H7 (cell line): Measurements from ENCODE around the gene TMED3. TPM values are rescaled to one million over a fixed set of nuclear protein-coding genes. Genes with fewer than 3 reads are reported as not detected.

Experiments
- DNase-seq: peaks from one replicate; pipeline ENCODE4 v3.0.0; 2012
- H3K27me3 ChIP-seq: 2 replicates; pipeline ENCODE4 v1.6.0; 2011; ENCODE audit warnings: mild to moderate bottlenecking, low read length; ENCODE audit not compliant: control insufficient read depth, insufficient read depth
- H3K36me3 ChIP-seq: replicated peaks from 2 replicates; pipeline ENCODE4 v1.5.1; 2011; ENCODE audit warnings: low read length; ENCODE audit not compliant: control insufficient read depth, insufficient read depth
- H3K4me3 ChIP-seq: 2 replicates; pipeline ENCODE4 v1.5.1; 2011; ENCODE audit warnings: low read depth, mild to moderate bottlenecking, control low read depth, low read length, moderate library complexity; ENCODE audit not compliant: insufficient read depth
- total RNA-seq: library from RNA; depleted of rRNA; stranded (reverse); fragments of >200 nt; shearing (Covaris generic); gene quantifications from 2 replicates; pipeline ENCODE4 v1.2.3, GENCODE V29; 2014; rRNA removed

The TMED3 gene
- total RNA-seq: 65.7 and 71.8 TPM in 2 replicates

DNA sequence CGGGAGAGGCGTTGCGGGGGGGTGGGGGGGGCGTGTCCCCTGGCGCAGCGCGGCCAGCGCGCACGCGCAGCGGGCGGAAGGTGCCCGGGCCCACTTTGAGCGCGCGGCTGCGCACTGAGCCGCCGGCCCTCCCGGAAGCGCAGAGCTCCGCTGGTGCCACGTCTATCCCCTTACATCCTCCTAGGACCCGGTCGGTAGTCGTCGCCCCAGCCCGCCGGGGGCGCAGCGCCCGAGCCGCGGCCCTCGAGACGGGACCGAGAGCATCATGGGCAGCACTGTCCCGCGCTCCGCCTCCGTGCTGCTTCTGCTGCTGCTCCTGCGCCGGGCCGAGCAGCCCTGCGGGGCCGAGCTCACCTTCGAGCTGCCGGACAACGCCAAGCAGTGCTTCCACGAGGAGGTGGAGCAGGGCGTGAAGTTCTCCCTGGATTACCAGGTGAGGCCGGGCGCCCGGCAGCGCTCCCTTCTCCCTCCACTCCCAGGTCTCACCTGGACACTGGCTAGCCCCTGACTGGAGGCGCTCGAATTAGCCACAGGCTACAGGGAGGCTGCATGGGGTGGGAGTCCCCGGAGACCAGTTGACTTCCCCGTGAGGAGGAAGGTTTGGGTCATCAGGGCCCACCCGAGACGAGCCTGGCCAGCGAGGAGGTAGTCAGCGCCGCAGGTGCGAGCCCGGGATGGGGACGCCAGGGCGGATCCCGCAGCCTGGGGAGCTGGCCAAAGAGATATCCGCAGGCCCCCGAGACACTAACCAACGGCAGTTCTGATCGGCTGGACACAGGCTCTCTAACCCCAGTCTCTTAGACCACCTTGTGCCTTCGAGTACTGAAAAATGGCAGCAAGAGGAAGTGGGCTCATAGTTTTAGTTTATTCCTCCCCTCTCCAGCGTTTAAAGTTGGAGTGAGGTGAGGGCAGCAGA lies at the start of gene TMED3:
TSS of gene TMED3 (plus strand) at position 128 of the 916 bp plus-strand sequence. CDS start at position 266, 138 bp downstream.
- peak; percentile 98 for DNase-seq
- H3K36me3 ChIP-seq: peaks cover 20% of the 10 kb centered on the region
- H3K27me3 ChIP-seq: peaks cover 8% of the 10 kb centered on the region
- H3K4me3 ChIP-seq: peak within 1 kb of the TSS; percentile 88

DNA sequence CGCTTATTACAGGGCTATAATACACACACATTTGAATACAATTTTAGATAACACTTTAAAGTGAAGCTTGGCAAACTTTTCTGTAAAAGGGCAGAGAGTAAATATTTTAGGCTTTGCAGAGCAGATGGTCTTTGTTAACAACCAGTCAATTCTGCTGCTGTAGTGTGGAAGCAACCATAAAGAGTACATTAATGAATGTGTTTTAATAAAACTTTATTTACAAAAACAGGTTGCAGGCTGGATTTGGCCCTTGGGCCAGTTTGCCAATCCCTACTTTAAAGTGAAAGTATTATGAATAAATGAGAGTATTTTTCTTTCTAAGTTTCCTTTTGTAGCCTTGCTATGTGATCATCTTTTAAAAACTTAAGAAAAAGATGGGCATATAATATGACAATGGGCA lies 49.1 kb upstream of the TMED3 start:
- H3K4me3 ChIP-seq: no peak overlapping the region
- no peaks in the 10 kb centered on the region for H3K36me3 ChIP-seq
- no peak for DNase-seq
- no peaks in the 10 kb centered on the region for H3K27me3 ChIP-seq

DNA sequence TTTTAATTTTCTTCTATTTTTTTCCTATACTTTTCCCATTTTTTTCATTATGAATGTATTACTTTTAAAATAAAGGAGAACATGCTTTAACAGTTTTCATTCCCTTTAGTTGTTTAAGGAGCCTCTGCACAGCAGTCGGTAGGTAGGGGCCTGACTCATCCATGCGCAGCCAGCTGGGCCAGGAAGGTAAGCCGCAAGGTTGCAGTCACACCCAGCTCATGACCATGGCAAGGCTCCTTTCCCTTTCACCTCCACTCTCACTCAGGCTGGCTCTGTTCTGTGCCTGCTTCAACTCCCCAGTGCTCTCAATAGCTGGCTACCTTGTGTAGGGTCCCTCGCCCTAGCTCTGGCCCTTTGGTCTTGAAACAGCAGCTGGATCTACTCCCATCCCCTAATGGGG lies 45.7 kb upstream of the TMED3 start:
- Histone ChIP-seq H3K36me3 (no peaks in the 10 kb centered on the region), H3K4me3 (no peak overlapping the region), H3K27me3 (no peaks in the 10 kb centered on the region)
- DNase-seq: no peak

DNA sequence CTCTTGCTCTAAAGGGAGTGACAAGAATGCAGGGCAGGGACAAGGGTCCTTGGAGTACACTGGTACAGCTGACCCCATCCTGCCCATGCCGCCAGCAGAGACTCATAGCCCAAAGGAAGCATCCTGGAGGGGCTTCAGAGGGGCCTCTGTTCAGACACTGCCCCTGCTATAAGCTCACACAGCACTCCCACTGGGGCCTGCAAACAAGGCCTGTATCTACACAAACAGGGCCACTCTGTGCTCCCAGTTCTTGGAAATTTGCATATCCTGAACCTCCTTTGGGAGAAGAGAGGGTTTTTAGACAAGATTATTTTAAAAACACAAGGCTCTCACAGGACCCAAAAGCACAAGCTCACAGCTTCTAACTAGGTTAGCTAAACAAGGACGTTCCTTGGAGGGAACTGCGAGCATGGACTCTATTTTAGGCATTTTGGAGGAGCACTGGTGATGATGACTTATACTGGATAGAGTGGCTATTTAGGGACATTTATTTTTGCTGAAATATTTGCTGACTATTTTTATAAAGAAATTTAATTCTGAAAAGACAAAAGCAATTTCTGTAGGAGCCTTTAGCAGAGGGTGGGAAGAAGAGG lies 44.8 kb upstream of the TMED3 start:
- H3K36me3 ChIP-seq: no peaks in the 10 kb centered on the region
- H3K4me3 ChIP-seq: no peak overlapping the region
- no peak for DNase-seq
- H3K27me3 ChIP-seq: no peaks in the 10 kb centered on the region

DNA sequence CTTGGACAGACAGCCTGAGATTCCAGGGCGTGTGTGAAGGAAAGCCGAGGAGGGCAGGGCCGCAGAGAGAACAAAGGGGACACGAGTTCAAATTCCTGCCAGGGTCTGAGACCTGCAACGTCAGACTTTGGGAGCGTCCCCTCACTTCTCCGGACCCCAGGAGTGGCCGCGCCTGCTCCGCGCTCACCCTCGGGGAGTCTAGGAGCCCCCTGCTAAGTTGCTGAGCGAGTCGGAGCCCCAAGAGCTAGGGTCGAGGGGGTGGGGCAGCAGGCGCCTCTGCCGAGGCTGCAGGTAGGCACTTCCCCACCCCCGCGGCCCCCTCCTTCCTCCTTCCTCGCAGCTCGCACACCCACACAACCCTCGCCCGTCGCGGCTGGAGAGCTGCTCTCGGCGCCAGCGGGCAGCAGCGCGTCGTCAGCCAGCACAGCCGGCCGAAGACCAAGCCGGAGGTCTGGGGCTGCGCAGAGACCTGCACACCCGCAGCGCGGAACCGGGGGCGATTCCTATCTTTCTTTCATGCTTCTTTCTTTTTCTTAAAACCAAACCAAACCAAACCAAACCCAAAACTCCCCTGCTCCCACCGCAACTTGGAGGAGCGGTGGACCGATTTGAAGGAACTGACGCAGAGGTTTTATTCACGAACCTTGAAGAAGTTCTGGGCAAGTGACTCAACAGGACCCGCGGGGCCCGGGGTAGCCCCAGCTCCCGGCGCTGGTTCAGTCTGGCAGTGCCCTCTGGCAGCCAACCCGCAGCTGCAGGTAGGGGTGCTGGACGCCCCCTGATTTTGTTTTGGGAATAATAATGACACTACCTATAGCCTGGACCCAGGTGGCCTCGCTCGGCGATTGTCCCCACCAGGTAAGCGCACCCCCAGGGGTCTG lies 28.3 kb upstream of the TMED3 start, which contains the start of gene ANKRD34C:
TSS of gene ANKRD34C (plus strand) at position 352 of the 881 bp plus-strand sequence. CDS start 10,563 bp downstream, outside the sequence.
- H3K4me3 ChIP-seq: peak within 1 kb of the TSS; percentile 42
- DNase-seq: peak; percentile 74
- H3K36me3 ChIP-seq: no peaks in the 10 kb centered on the region
- peaks cover 40% of the 10 kb centered on the region for H3K27me3 ChIP-seq

DNA sequence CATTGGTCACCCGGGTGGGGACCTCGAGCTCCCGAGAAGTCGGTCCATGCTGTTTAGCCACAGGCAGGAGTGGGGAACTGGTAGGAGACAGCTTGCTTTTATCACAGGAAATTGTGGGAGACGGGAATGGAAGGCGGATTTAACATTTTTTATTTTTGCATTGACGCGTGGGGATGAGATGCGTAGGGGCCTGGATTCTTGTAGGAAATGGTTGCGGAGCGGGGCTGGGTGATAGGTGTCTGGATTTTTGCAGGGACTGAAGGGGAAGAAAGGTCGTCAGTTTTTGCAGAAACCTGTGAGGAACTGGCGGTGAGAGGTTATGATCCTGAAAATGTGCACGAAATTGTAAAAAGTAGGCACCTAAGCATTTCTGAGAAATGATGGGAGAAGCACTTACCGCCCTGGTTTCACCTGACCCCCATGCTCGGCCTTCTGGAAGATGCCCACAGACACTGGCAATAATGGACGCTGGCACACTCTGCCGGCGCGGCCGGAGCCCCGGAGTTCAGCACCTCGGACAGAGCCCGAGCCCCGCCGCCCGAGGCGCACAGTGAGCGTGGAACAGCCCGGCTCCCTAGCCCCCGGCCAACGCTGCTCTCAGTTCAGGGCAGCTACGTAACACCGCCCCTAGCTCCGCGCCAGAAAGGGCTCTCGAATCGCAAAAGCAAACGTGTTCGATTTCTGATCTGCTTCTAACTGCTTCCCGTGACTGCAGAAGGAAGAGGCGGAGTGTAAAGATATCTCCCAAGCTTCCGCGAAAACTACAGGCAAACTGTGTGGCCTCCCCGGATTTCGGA lies 27.5 kb upstream of the TMED3 start:
- H3K27me3 ChIP-seq: peaks cover 40% of the 10 kb centered on the region

DNA sequence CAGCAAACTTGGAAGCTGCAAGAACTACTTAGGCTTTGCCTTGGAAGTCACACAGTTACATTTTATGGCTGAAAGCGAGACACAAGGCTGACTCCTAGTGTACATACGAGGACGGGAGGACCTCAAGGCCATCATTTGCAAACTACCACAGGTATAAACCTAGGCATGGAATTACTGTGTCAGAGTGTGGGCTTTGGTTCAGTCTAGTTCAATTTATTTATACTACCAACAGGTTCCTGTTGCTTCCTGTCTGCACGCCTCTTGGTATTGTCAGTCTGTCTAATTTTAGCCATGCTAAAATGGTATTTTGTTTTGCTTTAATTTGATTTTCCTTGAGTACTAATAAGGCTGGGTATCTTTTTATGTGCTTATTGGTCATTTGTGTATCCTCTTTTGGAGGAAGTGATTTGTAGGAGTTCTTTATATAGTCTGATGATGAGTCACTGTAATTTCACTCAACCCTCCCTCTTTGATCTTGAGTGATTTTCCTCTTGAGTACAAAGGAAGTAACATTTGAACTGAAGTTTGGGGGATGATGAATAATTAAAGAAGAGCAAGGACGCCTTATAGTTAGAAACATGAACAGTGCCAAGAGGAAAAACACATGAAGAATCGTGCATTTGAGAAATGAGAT lies 20.2 kb upstream of the TMED3 start:
- H3K36me3 ChIP-seq: no peaks in the 10 kb centered on the region
- H3K27me3 ChIP-seq: no peaks in the 10 kb centered on the region; the same call in none of the 2 replicates

More for the DNA sequence above, 27.5 kb upstream of the TMED3 start:
- peak; percentile 87 for DNase-seq
- Histone ChIP-seq H3K36me3 (no peaks in the 10 kb centered on the region), H3K4me3 (no peak overlapping the region)

DNA sequence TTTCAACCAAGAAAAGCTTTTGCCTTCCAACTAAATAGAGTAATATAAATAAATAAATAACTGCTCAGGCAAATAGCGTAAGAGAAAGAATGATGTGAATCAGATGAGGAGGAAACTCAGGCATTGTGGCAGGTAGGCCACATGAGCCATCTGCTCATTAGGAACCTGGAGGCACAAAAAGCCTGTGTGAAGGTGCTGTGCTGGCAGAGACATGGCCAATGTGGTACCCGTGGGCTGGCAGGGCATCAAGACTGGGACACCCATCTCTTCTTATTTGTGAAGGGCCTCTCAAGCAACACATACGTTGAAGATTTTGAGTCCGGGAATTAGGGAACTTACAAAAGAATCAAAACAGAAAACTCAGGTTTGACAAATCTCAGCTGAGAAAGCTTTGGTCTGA lies 18.9 kb upstream of the TMED3 start:
- DNase-seq: no peak
- Histone ChIP-seq H3K4me3 (no peak overlapping the region), H3K36me3 (no peaks in the 10 kb centered on the region), H3K27me3 (no peaks in the 10 kb centered on the region; the same call in 1 of the 2 replicates)

More for the DNA sequence above, 20.2 kb upstream of the TMED3 start:
- H3K4me3 ChIP-seq: no peak overlapping the region
- DNase-seq: no peak

DNA sequence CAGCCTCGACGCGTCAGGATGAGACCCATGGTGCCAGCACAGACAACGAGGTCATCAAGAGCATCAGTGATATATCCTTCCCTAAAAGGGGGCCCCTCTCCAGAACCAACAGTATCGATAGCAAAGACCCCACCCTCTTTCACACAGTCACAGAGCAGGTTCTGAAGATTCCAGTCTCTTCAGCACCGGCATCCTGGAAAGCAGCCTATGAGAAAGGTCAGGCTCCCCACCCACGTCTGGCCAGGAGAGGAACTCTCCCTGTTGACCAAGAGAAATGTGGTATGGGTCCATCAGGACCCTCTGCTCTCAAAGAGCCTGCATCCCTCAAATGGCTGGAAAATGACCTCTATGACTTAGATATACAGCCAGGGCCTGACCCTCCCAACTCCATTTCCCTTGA lies 16.8 kb upstream of the TMED3 start:
- no peak for DNase-seq
- H3K27me3 ChIP-seq: no peaks in the 10 kb centered on the region; the same call in 1 of the 2 replicates
- H3K36me3 ChIP-seq: no peaks in the 10 kb centered on the region
- H3K4me3 ChIP-seq: no peak overlapping the region

DNA sequence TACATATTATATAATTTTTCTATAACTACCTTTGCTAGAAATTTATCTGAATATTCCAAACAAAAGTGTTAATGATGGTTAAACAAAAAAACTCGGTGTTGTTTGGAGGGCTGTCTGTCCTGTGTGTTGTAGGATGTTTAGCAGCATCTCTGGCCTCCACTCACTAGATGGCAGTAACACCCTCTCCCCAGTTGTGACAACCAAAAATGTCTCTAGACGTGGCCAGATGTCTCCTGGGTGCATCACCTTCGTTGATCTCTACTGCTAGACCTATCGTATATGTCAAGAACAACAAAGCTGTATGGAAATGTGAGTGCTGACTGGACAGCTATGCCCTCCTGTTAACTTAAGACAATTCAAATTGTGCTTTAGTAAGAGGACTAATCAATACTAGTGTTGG lies 14.3 kb upstream of the TMED3 start:
- H3K4me3 ChIP-seq: no peak overlapping the region
- no peaks in the 10 kb centered on the region for H3K36me3 ChIP-seq
- no peaks in the 10 kb centered on the region; the same call in 1 of the 2 replicates for H3K27me3 ChIP-seq
- no peak for DNase-seq

DNA sequence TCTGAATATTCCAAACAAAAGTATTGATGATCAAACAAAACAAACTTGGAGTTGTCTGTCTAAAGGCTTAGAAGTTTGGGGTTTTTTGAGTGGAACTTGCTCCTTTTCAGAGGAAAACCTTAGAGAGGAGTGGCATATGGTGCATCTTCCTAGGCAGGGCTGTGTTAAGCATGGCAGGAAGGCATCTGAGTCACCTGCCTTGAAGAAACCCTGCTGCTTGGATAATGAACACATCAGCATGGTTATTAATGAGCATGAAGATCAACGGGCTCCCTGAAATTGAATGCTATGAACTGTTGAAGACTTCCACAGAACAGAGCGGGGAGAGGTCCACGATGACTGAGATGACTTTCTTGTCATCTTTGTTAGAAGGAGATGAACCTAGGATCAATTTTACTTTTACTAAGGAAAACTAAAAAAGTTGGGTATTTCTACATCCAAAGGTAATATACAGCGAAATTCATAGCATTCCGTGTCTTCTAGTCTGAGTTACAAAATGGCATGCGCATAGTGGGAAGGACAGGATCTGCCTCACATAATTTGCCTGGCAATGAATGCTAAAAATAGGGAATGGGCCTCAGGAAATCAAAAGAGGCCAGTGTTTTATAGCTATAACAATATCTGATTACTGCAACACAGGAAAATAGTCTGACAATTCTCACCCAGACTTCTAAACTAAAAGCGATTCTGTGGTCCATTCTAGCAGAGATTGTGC lies 11.6 kb upstream of the TMED3 start:
- no peaks in the 10 kb centered on the region for H3K36me3 ChIP-seq
- H3K4me3 ChIP-seq: no peak overlapping the region
- DNase-seq: no peak
- H3K27me3 ChIP-seq: 0 out of 2 replicates have a peak, but pooled peaks cover 1% of the 10 kb centered on the region

DNA sequence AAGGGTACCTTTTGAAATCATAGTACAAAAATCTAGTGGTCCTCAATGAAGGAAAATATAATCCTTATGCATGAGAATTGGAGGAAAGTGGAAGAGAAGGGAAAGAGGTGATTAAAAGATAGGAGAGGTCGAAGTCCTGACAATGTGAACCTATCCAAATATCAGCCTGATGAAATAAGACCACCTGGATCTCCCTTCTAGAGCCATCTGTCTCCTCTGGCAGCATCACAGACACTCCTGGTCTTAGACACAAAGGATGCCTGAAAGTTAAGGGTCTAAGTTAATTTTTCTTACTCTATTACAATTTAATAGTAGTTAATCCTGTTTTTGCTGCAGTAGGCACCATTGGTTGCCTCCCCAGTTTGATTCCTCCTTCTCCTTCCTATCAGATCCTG lies 11.1 kb upstream of the TMED3 start:
- Histone ChIP-seq H3K27me3 (0 out of 2 replicates have a peak, but pooled peaks cover 1% of the 10 kb centered on the region), H3K36me3 (no peaks in the 10 kb centered on the region), H3K4me3 (no peak overlapping the region)
- DNase-seq: no peak

DNA sequence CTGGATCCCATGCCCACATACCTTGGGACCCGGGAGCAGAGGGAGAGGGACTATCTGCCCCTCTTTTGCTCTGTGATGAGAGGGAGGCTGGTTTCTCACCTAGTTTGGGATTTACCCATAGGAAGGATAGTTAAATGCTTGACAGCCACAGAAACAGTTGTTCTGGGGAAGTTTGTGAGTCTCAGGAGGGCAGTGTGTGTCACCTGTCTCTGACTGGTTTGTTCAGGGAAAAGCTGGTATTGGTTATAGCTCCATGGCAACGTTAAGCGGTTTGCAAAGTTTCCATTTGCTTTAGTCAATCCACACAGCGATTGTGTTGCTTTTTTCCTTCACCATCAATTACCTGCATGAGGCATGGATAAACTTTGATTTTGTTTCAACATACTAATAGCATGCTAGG lies 3.7 kb upstream of the TMED3 start:
- H3K36me3 ChIP-seq: no peaks in the 10 kb centered on the region
- H3K4me3 ChIP-seq: no peak overlapping the region
- DNase-seq: no peak
- H3K27me3 ChIP-seq: peaks cover 15% of the 10 kb centered on the region
